ENCODE measurements around the gene STRIP2. TPM values are rescaled to one million over a fixed set of nuclear protein-coding genes. Genes with fewer than 3 reads are reported as not detected.

STRIP2 gene
- polyA plus RNA-seq, 1 donor (not counting 4 experiments of a cell fraction or from before 2014, with no cell fraction given), result 12.5 TPM

GRCh38 chr7:129435414-129435829 lies 1.2 kb downstream of the STRIP2 start:
- no peak for DNase-seq (ENCODE audit: low read depth, low spot score)
- Histone ChIP-seq H3K27me3 (ENCODE audit: control insufficient read depth, extremely low read depth, insufficient read depth, low read length) (no peaks in the 10 kb centered on the region), H4K20me1 (ENCODE audit: control insufficient read depth, extremely low read depth, insufficient read depth, low read length) (no peaks in the 10 kb centered on the region), H3K9ac (ENCODE audit: control insufficient read depth, extremely low read depth, insufficient read depth, low read length) (peak overlapping the region; percentile 87), H3K27ac (ENCODE audit: control insufficient read depth, insufficient read depth, low read length) (no peak overlapping the region), H3K4me2 (ENCODE audit: control insufficient read depth, extremely low read depth, insufficient read depth, low read depth, low read length) (peak overlapping the region; percentile 93), H3K36me3 (ENCODE audit: control insufficient read depth in 2 of 2, extremely low read depth in 1 of 2, insufficient read depth in 2 of 2, low read length in 2 of 2) (peaks cover 0 to 5% of the 10 kb centered on the region in 2 experiments), H2AFZ (ENCODE audit: control insufficient read depth, low read length) (no peak overlapping the region), H3K4me3 (ENCODE audit: control insufficient read depth in 2 of 3, extremely low read depth in 1 of 3, insufficient read depth in 2 of 3, low read depth in 1 of 3, low read length in 3 of 3) (peak overlapping the region; percentile 68 to 89 (median 87)), H3K9me3 (ENCODE audit: control insufficient read depth, low read depth, low read length) (no peaks in the 10 kb centered on the region), H3K4me1 (ENCODE audit: control insufficient read depth, extremely low read depth, insufficient read depth, low read length) (peaks cover 50% of the 10 kb centered on the region), H3K79me2 (ENCODE audit: control insufficient read depth, insufficient read depth, low read length) (peaks cover 7% of the 10 kb centered on the region), H3K9me1 (ENCODE audit: control insufficient read depth, extremely low read depth, insufficient read depth, low read length) (no peaks in the 10 kb centered on the region)
- TF ChIP-seq EZH2 (IDR thresholded peaks at IDR 0.05; ENCODE audit: low read length) (no peak), CTCF (optimal IDR thresholded peaks at IDR 0.05 in 1 of 3, IDR thresholded peaks at IDR 0.05 in 1 of 3, conservative IDR thresholded peaks at IDR 0.05 in 1 of 3; ENCODE audit: extremely low read depth in 1 of 3, insufficient read depth in 2 of 3, low read length in 3 of 3) (no peak)
- FAIRE-seq, result no peak
- dilution Hi-C loops (cut with MboI; ENCODE audit: extremely low pct_ligation_motif_present, low sequenced_read_pairs), result no loop called here

- dilution Hi-C loops (cut with MboI; ENCODE audit: extremely low pct_ligation_motif_present, low sequenced_read_pairs), result no loop called here
Measured at GRCh38 chr7:129436335-129436923, 2.2 kb downstream of the STRIP2 start.

More at GRCh38 chr7:129436335-129436923, 2.2 kb downstream of the STRIP2 start:
- no peak for TF ChIP-seq EZH2 (IDR thresholded peaks at IDR 0.05; ENCODE audit: low read length)
- TF ChIP-seq CTCF (optimal IDR thresholded peaks at IDR 0.05 in 1 of 3, IDR thresholded peaks at IDR 0.05 in 1 of 3, conservative IDR thresholded peaks at IDR 0.05 in 1 of 3; ENCODE audit: extremely low read depth in 1 of 3, insufficient read depth in 2 of 3, low read length in 3 of 3), result no peak
- Histone ChIP-seq H3K27ac (ENCODE audit: control insufficient read depth, insufficient read depth, low read length) (peak overlapping the region; percentile 5), H3K79me2 (ENCODE audit: control insufficient read depth, insufficient read depth, low read length) (peaks cover 7% of the 10 kb centered on the region), H3K36me3 (ENCODE audit: control insufficient read depth in 2 of 2, extremely low read depth in 1 of 2, insufficient read depth in 2 of 2, low read length in 2 of 2) (peaks cover 0 to 5% of the 10 kb centered on the region in 2 experiments), H3K4me2 (ENCODE audit: control insufficient read depth, extremely low read depth, insufficient read depth, low read depth, low read length) (peak overlapping the region; percentile 4), H3K4me1 (ENCODE audit: control insufficient read depth, extremely low read depth, insufficient read depth, low read length) (peaks cover 50% of the 10 kb centered on the region), H2AFZ (ENCODE audit: control insufficient read depth, low read length) (no peak overlapping the region), H3K9me1 (ENCODE audit: control insufficient read depth, extremely low read depth, insufficient read depth, low read length) (no peaks in the 10 kb centered on the region), H4K20me1 (ENCODE audit: control insufficient read depth, extremely low read depth, insufficient read depth, low read length) (no peaks in the 10 kb centered on the region), H3K4me3 (ENCODE audit: control insufficient read depth in 2 of 3, extremely low read depth in 1 of 3, insufficient read depth in 2 of 3, low read depth in 1 of 3, low read length in 3 of 3) (no peak overlapping the region), H3K9me3 (ENCODE audit: control insufficient read depth, low read depth, low read length) (no peaks in the 10 kb centered on the region), H3K27me3 (ENCODE audit: control insufficient read depth, extremely low read depth, insufficient read depth, low read length) (no peaks in the 10 kb centered on the region), H3K9ac (ENCODE audit: control insufficient read depth, extremely low read depth, insufficient read depth, low read length) (no peak overlapping the region)
- FAIRE-seq (no peak), DNase-seq (ENCODE audit: low read depth, low spot score) (no peak)
